ENCODE measurements around the gene KRTAP16-1.

The KRTAP16-1 gene

DNA sequence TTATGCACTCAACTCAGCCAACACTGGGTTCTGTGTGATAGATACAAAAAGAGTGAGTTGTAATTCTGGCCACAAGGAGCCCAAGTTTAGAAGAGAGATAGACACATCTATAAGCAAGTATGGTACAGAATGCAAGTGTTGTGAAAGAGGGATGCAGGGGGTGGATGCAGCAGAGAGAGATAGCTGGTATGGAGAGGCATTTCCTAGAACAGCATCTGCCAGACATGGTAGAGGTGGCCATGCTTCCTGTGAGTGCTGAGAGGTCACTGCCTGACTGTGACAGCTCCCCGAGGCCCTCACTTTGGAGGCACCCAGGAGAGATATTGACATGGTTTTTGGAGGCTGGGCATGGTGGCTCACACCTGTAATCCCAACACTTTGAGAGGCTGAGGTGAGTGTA, 2.0 kb upstream of the KRTAP16-1 start:
- Histone ChIP-seq H3K36me3 (ENCODE audit: control insufficient read depth, insufficient read depth, low read length) (no peaks in the 10 kb centered on the region), H2AK5ac (ENCODE audit: low read length) (no peak overlapping the region), H3K4me2 (ENCODE audit: low read length) (no peak overlapping the region), H3K4me3 (ENCODE audit: low read length) (no peak overlapping the region), H3K23ac (ENCODE audit: low read length) (no peak overlapping the region), H2BK15ac (replicated peaks; ENCODE audit: low read depth) (no peak overlapping the region), H2BK120ac (ENCODE audit: low read depth, low read length) (no peak overlapping the region), H3K4me1 (ENCODE audit: control insufficient read depth, low read depth, low read length) (no peaks in the 10 kb centered on the region), H3K4ac (ENCODE audit: low read depth, low read length) (no peak overlapping the region), H4K8ac (ENCODE audit: low read depth, low read length) (no peak overlapping the region), H3K27me3 (ENCODE audit: insufficient read depth, low read length, poor library complexity) (no peaks in the 10 kb centered on the region), H3K18ac (ENCODE audit: low read length) (no peak overlapping the region), H3K9ac (ENCODE audit: low read length) (no peak overlapping the region), H3K79me2 (ENCODE audit: control insufficient read depth, insufficient read depth, low read length) (no peaks in the 10 kb centered on the region), H3K27ac (ENCODE audit: low read depth, low read length) (no peak overlapping the region), H3K79me1 (ENCODE audit: low read length) (no peaks in the 10 kb centered on the region), H2BK5ac (ENCODE audit: low read length) (no peak overlapping the region), H4K5ac (ENCODE audit: low read length) (no peak overlapping the region), H3K56ac (ENCODE audit: low read length) (no peak overlapping the region)
- WGBS (ENCODE audit: extremely low coverage, insufficient coverage, low lambda C conversion rate): no CpG with 5 or more reads among the region's 1 CpG
- no peak for DNase-seq

DNA sequence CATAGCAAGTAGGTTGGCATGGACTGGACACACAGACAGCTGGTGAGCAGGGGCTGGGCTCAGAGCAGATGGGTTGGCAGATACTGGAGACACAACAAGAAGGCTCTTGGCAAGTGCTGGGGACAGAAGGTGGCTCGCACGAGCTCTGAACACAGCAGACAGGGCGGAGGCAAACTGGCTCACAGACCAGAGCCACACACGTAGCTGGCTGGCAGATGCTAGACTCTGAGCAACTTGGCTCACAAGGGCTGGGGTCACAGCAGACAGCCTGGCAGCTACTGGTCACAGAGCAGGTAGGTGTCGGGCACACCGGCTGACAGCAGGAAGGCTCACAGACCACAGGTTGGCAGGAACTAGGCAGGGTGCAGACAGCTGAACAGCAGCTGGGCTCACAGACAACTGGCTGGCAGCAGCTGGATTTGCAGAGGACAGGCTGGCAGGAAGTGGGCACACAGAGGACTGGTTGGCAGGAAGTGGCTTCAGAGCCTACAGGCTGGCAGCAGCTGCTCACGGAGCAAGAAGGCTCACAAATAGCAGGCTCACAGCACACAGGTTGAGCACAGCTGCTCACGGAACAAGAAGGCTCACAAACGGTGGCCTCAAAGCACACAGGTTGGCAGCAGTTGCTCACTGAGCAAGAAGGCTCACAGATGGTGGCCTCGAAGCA, 725 bp downstream of the KRTAP16-1 start:
- no CpG with 5 or more reads among the region's 10 CpGs for WGBS (ENCODE audit: extremely low coverage, insufficient coverage, low lambda C conversion rate)
- Histone ChIP-seq H3K4ac (ENCODE audit: low read depth, low read length) (no peak overlapping the region), H3K23ac (ENCODE audit: low read length) (no peak overlapping the region), H3K27me3 (ENCODE audit: insufficient read depth, low read length, poor library complexity) (no peaks in the 10 kb centered on the region), H3K4me2 (ENCODE audit: low read length) (no peak overlapping the region), H3K18ac (ENCODE audit: low read length) (no peak overlapping the region), H3K4me3 (ENCODE audit: low read length) (no peak overlapping the region), H3K36me3 (ENCODE audit: control insufficient read depth, insufficient read depth, low read length) (no peaks in the 10 kb centered on the region), H3K79me1 (ENCODE audit: low read length) (no peaks in the 10 kb centered on the region), H2AK5ac (ENCODE audit: low read length) (no peak overlapping the region), H3K79me2 (ENCODE audit: control insufficient read depth, insufficient read depth, low read length) (no peaks in the 10 kb centered on the region), H3K4me1 (ENCODE audit: control insufficient read depth, low read depth, low read length) (no peaks in the 10 kb centered on the region), H2BK15ac (replicated peaks; ENCODE audit: low read depth) (no peak overlapping the region), H3K9ac (ENCODE audit: low read length) (no peak overlapping the region), H4K5ac (ENCODE audit: low read length) (no peak overlapping the region), H2BK5ac (ENCODE audit: low read length) (no peak overlapping the region), H4K8ac (ENCODE audit: low read depth, low read length) (no peak overlapping the region), H2BK120ac (ENCODE audit: low read depth, low read length) (no peak overlapping the region), H3K56ac (ENCODE audit: low read length) (no peak overlapping the region), H3K27ac (ENCODE audit: low read depth, low read length) (no peak overlapping the region)
- no peak for DNase-seq

DNA sequence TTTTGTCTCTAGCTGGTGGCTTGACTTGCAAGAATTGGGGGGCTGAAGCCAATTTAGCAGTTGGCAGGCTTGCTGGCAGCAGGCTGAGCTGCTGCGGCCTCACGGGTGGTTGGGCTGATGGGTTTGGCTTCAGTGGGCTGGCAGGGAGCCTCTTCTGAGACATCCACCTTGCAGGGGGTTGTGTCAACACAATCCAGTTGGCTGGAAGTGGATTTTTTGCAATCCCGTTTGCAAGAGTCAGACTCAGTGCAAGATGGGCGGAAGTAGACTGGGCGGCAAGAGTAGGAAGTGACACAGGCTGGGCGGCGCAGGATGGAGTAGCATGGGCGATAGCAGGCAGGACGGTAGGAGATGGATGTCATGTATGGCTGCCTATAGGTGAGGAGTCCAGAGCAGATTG, 1.5 kb downstream of the KRTAP16-1 start:
- H4K8ac ChIP-seq (ENCODE audit: low read depth, low read length): no peak overlapping the region

DNA sequence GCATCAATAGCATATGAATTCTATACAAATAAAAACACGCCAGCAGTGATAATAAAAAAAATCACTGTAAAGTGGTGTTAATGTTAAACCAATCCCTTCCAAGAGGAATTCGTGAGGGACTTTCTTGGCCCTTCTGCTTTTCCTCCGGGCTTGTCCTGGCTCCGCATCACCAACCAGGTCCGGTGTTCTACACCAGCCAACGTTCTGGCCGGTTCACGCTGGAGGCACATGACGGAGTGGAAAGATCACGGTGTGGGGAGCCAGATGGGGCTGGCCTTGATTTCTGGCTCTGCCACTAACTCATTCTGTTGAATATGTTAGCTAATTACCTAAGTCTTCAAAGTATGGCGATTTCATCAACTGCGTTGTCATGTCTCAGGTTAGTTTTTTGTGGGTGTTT, 5.0 kb downstream of the KRTAP16-1 start:
- no peaks in the 10 kb centered on the region for H3K4me1 ChIP-seq (ENCODE audit: control insufficient read depth, low read depth, low read length)
- no peaks in the 10 kb centered on the region for H3K79me2 ChIP-seq (ENCODE audit: control insufficient read depth, insufficient read depth, low read length)
- no peak overlapping the region for H3K4ac ChIP-seq (ENCODE audit: low read depth, low read length)
- DNase-seq: no peak
- H3K27ac ChIP-seq (ENCODE audit: low read depth, low read length): no peak overlapping the region
- no peak overlapping the region for H2AK5ac ChIP-seq (ENCODE audit: low read length)
- no peak overlapping the region for H3K4me2 ChIP-seq (ENCODE audit: low read length)
- H3K18ac ChIP-seq (ENCODE audit: low read length): no peak overlapping the region
- H3K9ac ChIP-seq (ENCODE audit: low read length): no peak overlapping the region
- no peak overlapping the region for H2BK15ac ChIP-seq (replicated peaks; ENCODE audit: low read depth)
- H3K36me3 ChIP-seq (ENCODE audit: control insufficient read depth, insufficient read depth, low read length): no peaks in the 10 kb centered on the region
- H3K4me3 ChIP-seq (ENCODE audit: low read length): no peak overlapping the region
- H3K79me1 ChIP-seq (ENCODE audit: low read length): no peaks in the 10 kb centered on the region
- no peak overlapping the region for H4K5ac ChIP-seq (ENCODE audit: low read length)
- no peak overlapping the region for H4K8ac ChIP-seq (ENCODE audit: low read depth, low read length)
- H2BK120ac ChIP-seq (ENCODE audit: low read depth, low read length): no peak overlapping the region
- H2BK5ac ChIP-seq (ENCODE audit: low read length): no peak overlapping the region
- H3K27me3 ChIP-seq (ENCODE audit: insufficient read depth, low read length, poor library complexity): no peaks in the 10 kb centered on the region
- no peak overlapping the region for H3K23ac ChIP-seq (ENCODE audit: low read length)
- no CpG with 5 or more reads among the region's 12 CpGs for WGBS (ENCODE audit: extremely low coverage, insufficient coverage, low lambda C conversion rate)
- H3K56ac ChIP-seq (ENCODE audit: low read length): no peak overlapping the region

More for the DNA sequence above, 1.5 kb downstream of the KRTAP16-1 start:
- Histone ChIP-seq H3K18ac (ENCODE audit: low read length) (no peak overlapping the region), H2BK5ac (ENCODE audit: low read length) (no peak overlapping the region), H2AK5ac (ENCODE audit: low read length) (no peak overlapping the region), H2BK120ac (ENCODE audit: low read depth, low read length) (no peak overlapping the region), H3K4me2 (ENCODE audit: low read length) (no peak overlapping the region), H3K4ac (ENCODE audit: low read depth, low read length) (no peak overlapping the region), H3K79me2 (ENCODE audit: control insufficient read depth, insufficient read depth, low read length) (no peaks in the 10 kb centered on the region), H4K5ac (ENCODE audit: low read length) (no peak overlapping the region), H3K4me1 (ENCODE audit: control insufficient read depth, low read depth, low read length) (no peaks in the 10 kb centered on the region), H3K9ac (ENCODE audit: low read length) (no peak overlapping the region), H3K36me3 (ENCODE audit: control insufficient read depth, insufficient read depth, low read length) (no peaks in the 10 kb centered on the region), H3K79me1 (ENCODE audit: low read length) (no peaks in the 10 kb centered on the region), H3K27me3 (ENCODE audit: insufficient read depth, low read length, poor library complexity) (no peaks in the 10 kb centered on the region), H3K4me3 (ENCODE audit: low read length) (no peak overlapping the region), H3K56ac (ENCODE audit: low read length) (no peak overlapping the region), H3K27ac (ENCODE audit: low read depth, low read length) (no peak overlapping the region), H3K23ac (ENCODE audit: low read length) (no peak overlapping the region), H2BK15ac (replicated peaks; ENCODE audit: low read depth) (no peak overlapping the region)
- no peak for DNase-seq
- no CpG with 5 or more reads among the region's 9 CpGs for WGBS (ENCODE audit: extremely low coverage, insufficient coverage, low lambda C conversion rate)

DNA sequence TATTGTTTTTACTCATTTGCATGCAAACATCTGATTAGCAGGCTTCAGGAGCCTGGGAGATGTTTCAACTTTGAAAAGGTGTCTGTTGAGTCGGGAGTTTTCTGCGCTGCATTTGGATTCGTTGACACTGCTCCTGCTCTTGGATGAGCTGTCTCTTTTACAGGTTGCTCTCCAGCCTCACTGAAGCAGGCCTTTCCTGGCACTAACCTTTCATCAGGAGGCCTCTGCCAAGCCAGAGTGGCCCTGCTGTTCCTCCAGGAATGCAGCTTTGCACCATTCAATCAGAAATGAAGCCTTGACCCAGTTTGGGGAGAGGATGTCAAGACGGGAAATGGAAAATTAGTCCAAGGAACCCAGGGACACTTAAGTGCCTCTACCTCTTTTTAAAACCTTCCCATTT, 6.1 kb downstream of the KRTAP16-1 start:
- no peak for DNase-seq
- H3K18ac ChIP-seq (ENCODE audit: low read length): no peak overlapping the region
- H2AK5ac ChIP-seq (ENCODE audit: low read length): no peak overlapping the region
- H4K5ac ChIP-seq (ENCODE audit: low read length): no peak overlapping the region
- no peaks in the 10 kb centered on the region for H3K79me1 ChIP-seq (ENCODE audit: low read length)
- H3K56ac ChIP-seq (ENCODE audit: low read length): no peak overlapping the region
- H4K8ac ChIP-seq (ENCODE audit: low read depth, low read length): no peak overlapping the region
- no peak overlapping the region for H2BK120ac ChIP-seq (ENCODE audit: low read depth, low read length)
- no peaks in the 10 kb centered on the region for H3K27me3 ChIP-seq (ENCODE audit: insufficient read depth, low read length, poor library complexity)
- H3K36me3 ChIP-seq (ENCODE audit: control insufficient read depth, insufficient read depth, low read length): no peaks in the 10 kb centered on the region
- no peaks in the 10 kb centered on the region for H3K79me2 ChIP-seq (ENCODE audit: control insufficient read depth, insufficient read depth, low read length)
- no CpG with 5 or more reads among the region's 4 CpGs for WGBS (ENCODE audit: extremely low coverage, insufficient coverage, low lambda C conversion rate)
- no peak overlapping the region for H3K4me3 ChIP-seq (ENCODE audit: low read length)
- H2BK15ac ChIP-seq (replicated peaks; ENCODE audit: low read depth): no peak overlapping the region
- no peak overlapping the region for H3K4ac ChIP-seq (ENCODE audit: low read depth, low read length)
- no peak overlapping the region for H3K4me2 ChIP-seq (ENCODE audit: low read length)
- H3K4me1 ChIP-seq (ENCODE audit: control insufficient read depth, low read depth, low read length): no peaks in the 10 kb centered on the region
- H3K23ac ChIP-seq (ENCODE audit: low read length): no peak overlapping the region
- H2BK5ac ChIP-seq (ENCODE audit: low read length): no peak overlapping the region
- H3K9ac ChIP-seq (ENCODE audit: low read length): no peak overlapping the region
- no peak overlapping the region for H3K27ac ChIP-seq (ENCODE audit: low read depth, low read length)

Measured in mesendoderm (in vitro differentiated cells).